GM12872 (cell line): Measurements from ENCODE around the gene SELPLG.
A peak's percentile ranks its signal among the peaks of the same experiment; 100 is the strongest.

Experiments
- TF ChIP-seq, protein P1 (sequence below): IDR thresholded peaks from 3 replicates; pipeline ENCODE4 v1.5.1; 2011; ENCODE audit warnings: low read depth, mild to moderate bottlenecking, low read length, moderate library complexity; ENCODE audit not compliant: insufficient read depth

The SELPLG gene

DNA sequence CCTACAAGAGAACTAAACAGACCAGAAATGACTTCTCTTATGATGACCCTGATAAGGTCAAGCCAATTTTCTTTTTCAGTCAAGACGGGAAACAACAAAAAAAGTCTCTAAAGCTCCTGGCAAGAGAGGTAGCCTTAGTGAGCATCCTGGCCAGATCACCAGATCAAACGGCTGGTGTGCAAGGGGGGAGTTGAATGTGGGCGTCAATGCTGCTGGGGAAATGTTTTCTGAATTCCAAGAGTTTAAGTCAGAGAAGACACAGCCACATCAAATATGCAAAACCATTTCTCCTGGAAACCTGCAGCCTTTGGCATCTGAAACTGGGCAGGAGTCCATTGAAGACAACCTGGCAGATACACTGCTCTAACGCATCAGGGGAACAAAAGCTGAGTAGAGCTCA, 16.0 kb upstream of the SELPLG start:
- TF ChIP-seq, protein P1, sequence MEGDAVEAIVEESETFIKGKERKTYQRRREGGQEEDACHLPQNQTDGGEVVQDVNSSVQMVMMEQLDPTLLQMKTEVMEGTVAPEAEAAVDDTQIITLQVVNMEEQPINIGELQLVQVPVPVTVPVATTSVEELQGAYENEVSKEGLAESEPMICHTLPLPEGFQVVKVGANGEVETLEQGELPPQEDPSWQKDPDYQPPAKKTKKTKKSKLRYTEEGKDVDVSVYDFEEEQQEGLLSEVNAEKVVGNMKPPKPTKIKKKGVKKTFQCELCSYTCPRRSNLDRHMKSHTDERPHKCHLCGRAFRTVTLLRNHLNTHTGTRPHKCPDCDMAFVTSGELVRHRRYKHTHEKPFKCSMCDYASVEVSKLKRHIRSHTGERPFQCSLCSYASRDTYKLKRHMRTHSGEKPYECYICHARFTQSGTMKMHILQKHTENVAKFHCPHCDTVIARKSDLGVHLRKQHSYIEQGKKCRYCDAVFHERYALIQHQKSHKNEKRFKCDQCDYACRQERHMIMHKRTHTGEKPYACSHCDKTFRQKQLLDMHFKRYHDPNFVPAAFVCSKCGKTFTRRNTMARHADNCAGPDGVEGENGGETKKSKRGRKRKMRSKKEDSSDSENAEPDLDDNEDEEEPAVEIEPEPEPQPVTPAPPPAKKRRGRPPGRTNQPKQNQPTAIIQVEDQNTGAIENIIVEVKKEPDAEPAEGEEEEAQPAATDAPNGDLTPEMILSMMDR, result no peak

DNA sequence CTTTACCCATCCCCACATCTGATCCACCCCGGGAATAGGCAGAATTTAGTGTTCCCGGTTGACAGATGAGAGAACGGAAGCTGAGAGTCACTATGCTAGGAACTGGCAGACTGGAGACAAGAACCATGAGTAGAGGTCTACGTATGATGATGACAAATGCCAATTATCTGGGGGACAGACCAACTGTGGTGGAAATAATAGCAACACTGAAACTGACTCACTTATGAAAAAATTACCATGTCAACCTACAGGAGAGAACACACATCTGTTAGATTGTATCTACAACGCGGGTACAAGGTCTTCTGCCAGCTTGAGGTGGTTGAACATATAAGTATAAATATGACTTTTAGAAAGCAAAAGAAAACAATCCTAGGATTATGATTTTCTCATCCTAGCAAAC, 15.4 kb upstream of the SELPLG start:
- TF ChIP-seq, protein P1, result no peak

DNA sequence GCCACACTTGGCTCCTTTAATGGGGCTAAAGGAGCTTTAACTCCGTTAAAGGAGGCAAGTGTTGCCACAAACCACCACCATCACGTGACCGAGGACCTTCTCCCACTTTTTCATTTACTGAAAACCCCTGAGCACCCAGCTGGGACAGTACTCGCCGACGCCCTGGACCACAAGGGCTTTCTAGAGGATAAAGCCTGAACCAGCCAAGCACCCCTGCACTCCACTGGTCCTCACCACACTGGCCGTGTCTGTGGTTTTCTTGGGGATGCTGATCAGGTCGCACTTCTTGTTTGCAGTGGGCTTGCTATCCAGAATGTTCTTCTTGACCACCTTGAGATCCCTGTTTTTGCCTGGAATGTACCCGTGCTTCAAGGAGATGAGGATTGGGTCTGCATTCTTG, 14.7 kb upstream of the SELPLG start:
- TF ChIP-seq, protein P1, result no peak

DNA sequence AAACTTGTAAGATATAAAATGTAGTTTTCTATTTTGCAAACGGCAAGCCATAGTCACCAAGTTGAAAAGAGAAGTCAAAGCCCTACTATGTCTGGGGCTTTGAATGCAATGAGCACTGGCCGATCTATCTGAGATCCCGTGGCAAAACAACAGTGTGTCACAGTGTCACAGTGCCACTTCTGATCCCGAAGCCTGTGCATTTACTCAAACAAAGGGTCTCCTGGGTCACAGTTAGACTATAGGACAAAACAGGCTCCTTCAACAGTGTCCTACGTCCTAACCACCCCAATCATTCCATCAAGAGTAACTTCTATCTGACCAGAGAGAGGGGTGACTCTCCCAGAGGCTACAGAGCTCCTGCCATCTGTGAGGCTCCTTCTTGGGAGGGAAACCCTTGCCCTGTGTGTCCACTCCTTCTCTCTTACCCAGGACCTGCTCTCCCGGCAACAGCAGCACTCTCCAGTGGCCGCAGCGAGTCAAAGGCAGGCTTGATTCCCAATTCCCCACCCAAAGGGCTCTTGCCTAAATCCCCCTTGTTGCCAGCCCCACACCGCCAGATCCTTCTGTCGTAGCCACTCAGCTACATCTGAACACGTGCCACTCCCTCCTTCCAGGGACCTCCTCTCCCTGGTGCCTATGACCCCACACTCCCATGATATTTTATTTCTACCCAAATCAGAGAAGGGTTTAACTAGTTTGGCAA, 14.0 kb upstream of the SELPLG start:
- TF ChIP-seq, protein P1, result no peak

DNA sequence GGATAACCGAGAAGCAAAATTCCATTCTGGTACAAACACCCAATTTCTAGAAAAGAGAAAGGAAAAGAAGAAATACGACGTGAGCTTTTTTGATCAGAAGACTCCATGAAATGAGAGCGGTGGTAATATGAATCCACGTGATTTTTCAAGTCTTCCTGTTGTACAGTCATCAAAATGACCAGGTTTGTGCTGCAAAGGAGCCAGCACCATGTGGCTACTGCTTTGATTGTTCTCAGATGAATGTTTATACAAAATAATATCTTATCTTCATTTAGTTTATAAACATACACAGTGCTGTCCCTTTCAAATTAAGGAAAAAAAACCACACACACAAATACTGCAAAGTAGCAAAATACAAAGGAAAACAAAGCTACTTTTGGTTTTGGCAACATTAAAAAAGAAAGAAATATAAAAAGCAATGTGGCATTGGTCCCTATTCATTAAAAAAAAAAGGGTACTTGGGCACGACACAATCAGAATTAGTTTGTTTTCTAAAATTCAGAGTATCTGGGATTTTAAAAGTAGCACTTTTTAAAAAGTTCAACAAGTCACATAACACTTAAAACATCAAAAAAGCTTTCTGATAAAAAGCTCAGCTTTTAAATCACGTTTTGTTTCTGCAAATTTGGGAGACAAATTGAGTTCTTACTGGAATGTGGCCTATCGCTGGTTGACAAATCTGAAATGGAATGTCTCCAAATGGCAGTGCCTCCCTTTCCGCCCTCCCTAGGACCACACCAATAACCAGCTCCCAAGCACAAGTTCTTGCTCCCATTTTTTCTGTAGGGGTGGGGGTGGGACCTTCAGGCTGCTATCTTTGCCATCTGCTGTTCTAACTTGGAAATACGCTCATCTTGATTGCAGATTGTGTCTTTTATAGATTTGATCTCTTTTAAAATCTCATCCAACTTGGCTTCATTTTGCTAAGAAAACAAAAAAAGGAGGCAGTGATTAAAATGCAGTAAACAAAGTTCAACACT, 13.2 kb upstream of the SELPLG start:
- TF ChIP-seq, protein P1, result 0 out of 3 replicates have a peak, but pooled peaks have one; percentile 9

DNA sequence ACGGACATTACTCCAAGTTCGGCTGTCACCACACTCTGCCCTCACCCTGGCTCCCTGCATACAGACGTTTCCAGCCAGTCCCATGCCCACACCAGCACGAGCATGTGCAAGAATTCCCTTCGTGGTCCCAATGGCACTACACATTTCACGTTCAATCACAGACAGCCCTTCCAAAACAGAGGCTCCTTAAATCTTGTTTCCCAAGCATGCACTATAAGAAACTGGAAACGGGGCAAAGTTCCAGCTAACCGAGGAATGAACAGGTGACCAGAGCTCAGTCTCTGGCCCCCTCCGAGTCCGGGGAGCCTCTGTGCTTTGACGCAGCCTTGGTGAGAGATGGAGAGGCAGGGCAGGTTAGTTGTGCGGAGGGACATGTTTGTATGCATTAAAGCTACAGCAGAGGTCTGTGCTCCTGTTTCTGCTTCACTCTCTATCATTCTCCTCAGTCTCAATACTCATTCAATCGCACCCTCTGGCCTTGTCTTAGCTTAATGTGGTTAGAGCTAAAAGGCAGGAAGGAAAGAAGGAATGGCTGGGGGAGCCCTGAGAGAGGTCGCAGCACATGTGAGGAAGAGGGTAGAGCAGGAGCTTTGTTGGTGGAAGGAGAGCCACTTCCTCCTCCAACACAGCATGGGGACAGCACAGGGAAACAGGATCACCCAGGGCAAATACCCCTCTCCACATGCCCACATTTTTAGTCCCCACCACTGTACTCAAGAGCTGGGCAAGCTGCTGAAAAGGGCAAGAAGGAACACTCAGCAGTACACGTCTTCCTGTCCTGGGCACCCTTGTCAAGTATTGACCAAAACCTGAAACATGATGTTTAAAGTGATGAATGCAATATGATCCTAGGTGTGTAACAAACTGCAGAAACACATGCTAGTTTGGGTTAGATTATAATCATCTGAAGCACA, 12.2 kb upstream of the SELPLG start:
- TF ChIP-seq, protein P1, result no peak

DNA sequence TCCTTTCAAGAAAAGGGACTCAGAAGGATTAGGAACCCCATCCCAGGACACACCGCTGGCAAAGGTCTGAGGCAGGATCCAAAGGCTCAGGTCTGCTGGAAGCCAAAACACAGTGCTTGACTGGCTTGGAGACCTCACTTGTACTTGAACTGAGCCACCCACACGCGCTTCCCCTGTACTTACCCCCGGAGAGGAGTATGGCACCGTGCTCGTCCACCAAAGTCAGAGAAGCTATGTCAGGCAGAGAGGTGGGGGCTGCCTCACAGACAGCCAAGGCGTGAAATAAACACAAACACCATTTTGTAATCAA, 11.1 kb upstream of the SELPLG start:
- TF ChIP-seq, protein P1, result no peak
